GM21825 (cell line): ENCODE results near the gene CCDC85C.

ENCODE experiments used
- ATAC-seq: cut with Tn5 transposase; IDR thresholded peaks from one replicate; pipeline ENCODE4 v1.9.1; 2021; ENCODE audit warnings: mild to moderate bottlenecking, moderate library complexity; ENCODE audit not compliant: unreplicated experiment

The CCDC85C gene

DNA sequence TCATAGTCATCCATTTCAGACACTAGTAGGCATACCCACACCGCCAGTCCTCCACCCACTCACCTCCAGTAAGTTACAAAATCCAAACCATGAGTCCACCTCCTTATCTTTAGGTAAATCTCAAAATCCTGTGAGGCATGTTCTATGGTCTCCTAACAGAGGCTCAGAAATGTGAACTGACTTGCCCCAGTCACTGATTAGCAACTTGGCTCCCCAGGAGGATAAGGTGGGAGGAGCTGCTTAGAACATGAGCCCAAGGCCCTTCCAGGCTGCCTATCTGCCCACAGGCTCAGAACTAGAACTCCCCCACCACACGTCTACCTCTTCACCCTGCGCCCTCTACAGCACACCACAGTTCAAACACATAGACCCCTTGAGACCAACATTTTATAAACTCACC lies 143.2 kb downstream of the CCDC85C start:
- no peak for ATAC-seq

- ATAC-seq, result no peak
These were observed 144.4 kb downstream of the CCDC85C start for GRCh38 chr14:99459481-99460100.

- ATAC-seq, result no peak
These were observed 149.8 kb downstream of the CCDC85C start for GRCh38 chr14:99454246-99454645.

DNA sequence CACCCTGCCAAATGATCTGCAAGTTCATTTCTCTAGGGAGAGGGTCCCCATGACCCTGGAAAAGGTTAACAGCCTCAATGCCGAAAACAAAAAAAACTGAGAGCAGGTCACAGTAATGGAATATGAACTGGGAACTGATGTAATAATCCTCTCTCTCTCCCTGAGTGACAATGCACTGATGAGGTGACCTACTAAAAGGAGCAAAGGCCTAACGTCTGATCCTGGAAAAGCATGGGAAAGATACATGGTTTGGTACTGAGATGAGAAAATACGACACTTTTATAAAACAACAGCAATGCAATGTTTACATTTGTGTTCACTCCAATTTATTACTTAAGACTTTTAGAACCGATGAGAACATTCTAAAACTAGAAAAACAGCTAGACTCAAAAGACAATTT lies 151.0 kb downstream of the CCDC85C start:
- ATAC-seq, result no peak

DNA sequence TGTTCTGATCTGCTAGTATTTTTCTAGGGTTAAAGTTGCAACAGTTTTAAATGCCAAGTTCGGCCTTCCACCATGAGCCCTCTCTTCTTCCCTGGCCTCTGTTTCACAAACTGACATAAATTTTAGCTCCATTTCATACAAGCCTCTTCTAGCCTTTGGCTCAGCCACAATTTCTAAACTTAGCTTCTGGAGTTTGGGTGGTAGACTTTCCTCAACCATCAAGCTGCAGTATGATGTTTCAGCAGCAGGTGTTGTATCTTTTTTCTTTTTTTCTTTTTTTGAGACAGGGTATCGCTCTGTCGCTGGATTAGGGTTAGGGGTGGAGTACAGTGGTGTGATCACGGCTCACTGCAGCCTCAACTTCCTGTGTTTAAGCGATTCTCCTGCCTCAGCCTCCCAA lies 152.8 kb downstream of the CCDC85C start:
- ATAC-seq, result no peak

- ATAC-seq, result no peak
These were observed 153.7 kb downstream of the CCDC85C start for GRCh38 chr14:99450266-99450665.
